ENCODE data around the gene PHLPP1.

GRCh38 chr18:62797329-62797728 lies 82.0 kb downstream of the PHLPP1 start:
- TF ChIP-seq CTCF (IDR thresholded peaks at IDR 0.05 in 8 of 11, conservative IDR thresholded peaks at IDR 0.05 in 3 of 11) (no peak), POLR2A (IDR thresholded peaks at IDR 0.05) (no peak), POLR2AphosphoS5 (IDR thresholded peaks at IDR 0.05) (no peak)

All from spleen (tissue), 7 donors.